GM12892 (cell line): Measurements from ENCODE around the gene GTPBP4.
"Not testable (repeated sequence)": the region's sequence is repeated elsewhere in the genome, so short reads cannot be mapped to it uniquely, and the experiment has no call there.

Source experiments
- DNase-seq: peaks from one replicate; pipeline ENCODE4 v3.0.0; 2011; ENCODE audit not compliant: insufficient read length
- FAIRE-seq: peaks from 2 replicates; lab custom pipeline; 2011; peaks lifted over from hg19 to GRCh38; lab: Jason Lieb, UNC
- POLR2A ChIP-seq: IDR thresholded peaks from 2 replicates; pipeline ENCODE4 v1.6.1; 2011; ENCODE audit warnings: low read depth, low read length, control low read depth
- POLR2AphosphoS5 ChIP-seq: IDR thresholded peaks from 2 replicates; pipeline ENCODE4 v1.6.1; 2011; ENCODE audit warnings: low read depth, low read length, control low read depth
- TAF1 ChIP-seq: IDR thresholded peaks from 2 replicates; pipeline ENCODE4 v1.6.1; 2011; ENCODE audit warnings: low read depth, mild to moderate bottlenecking, control low read depth, low read length, borderline replicate concordance

Gene GTPBP4

GRCh38 chr10:1038769-1039168, 50.5 kb downstream of the GTPBP4 start:
- not testable (repeated sequence) for FAIRE-seq, DNase-seq
- TF ChIP-seq POLR2AphosphoS5 (peak; percentile 66), POLR2A (peak; percentile 47; the same call in 1 of the 2 replicates)

- TF ChIP-seq TAF1 (no peak), POLR2A (no peak), POLR2AphosphoS5 (no peak)
- FAIRE-seq (no peak), DNase-seq (no peak)
These were observed 51.9 kb downstream of the GTPBP4 start for GRCh38 chr10:1040133-1040532.

- no peak for DNase-seq
- TF ChIP-seq POLR2AphosphoS5: no peak
- no peak for TF ChIP-seq TAF1
- TF ChIP-seq POLR2A: no peak
- no peak for FAIRE-seq
These were observed 53.3 kb downstream of the GTPBP4 start for GRCh38 chr10:1041514-1041913.

- DNase-seq: no peak
- FAIRE-seq: peak; percentile 82
- TF ChIP-seq POLR2AphosphoS5 (0 out of 2 replicates have a peak, but pooled peaks have one; percentile 30), POLR2A (peak; percentile 64), TAF1 (no peak)
These were observed 55.3 kb downstream of the GTPBP4 start for GRCh38 chr10:1043532-1043995.

GRCh38 chr10:1044146-1044545, 55.9 kb downstream of the GTPBP4 start:
- DNase-seq (no peak), FAIRE-seq (peak; percentile 5)
- TF ChIP-seq POLR2A: no peak
- TF ChIP-seq TAF1: no peak

GRCh38 chr10:1044964-1045363, 56.7 kb downstream of the GTPBP4 start:
- no peak for DNase-seq
- no peak for TF ChIP-seq TAF1
- TF ChIP-seq POLR2A: no peak
- no peak for TF ChIP-seq POLR2AphosphoS5
- FAIRE-seq: no peak

GRCh38 chr10:1045415-1045814, 57.2 kb downstream of the GTPBP4 start:
- DNase-seq: no peak
- TF ChIP-seq TAF1 (no peak), POLR2AphosphoS5 (no peak), POLR2A (no peak)
- FAIRE-seq: no peak

GRCh38 chr10:1047937-1048336, 59.7 kb downstream of the GTPBP4 start:
- TF ChIP-seq POLR2A (no peak), POLR2AphosphoS5 (no peak), TAF1 (no peak)
- FAIRE-seq: no peak
- no peak for DNase-seq

- FAIRE-seq: no peak
- no peak for DNase-seq
- TF ChIP-seq POLR2AphosphoS5: no peak
- TF ChIP-seq POLR2A: no peak
- no peak for TF ChIP-seq TAF1
These were observed 60.1 kb downstream of the GTPBP4 start for GRCh38 chr10:1048349-1048731.

GRCh38 chr10:1048732-1049424, 60.6 kb downstream of the GTPBP4 start, which contains the start of gene IDI1:
Gene IDI1 (minus strand): TSS chr10:1049119. CDS start chr10:1049003, 116 bp downstream.
- TF ChIP-seq TAF1: peak; percentile 83; the same call in 1 of the 2 replicates
- peak; percentile 95 for TF ChIP-seq POLR2A
- TF ChIP-seq POLR2AphosphoS5: peak; percentile 89
- DNase-seq: peak; percentile 87
- FAIRE-seq: peak; percentile 96

- DNase-seq: no peak
- no peak for FAIRE-seq
- TF ChIP-seq TAF1 (peak; percentile 43; the same call in 1 of the 2 replicates), POLR2A (no peak), POLR2AphosphoS5 (no peak)
These were observed 61.3 kb downstream of the GTPBP4 start for GRCh38 chr10:1049425-1049958.

- no peak for TF ChIP-seq TAF1
- TF ChIP-seq POLR2AphosphoS5: no peak
- no peak for TF ChIP-seq POLR2A
- DNase-seq: no peak
- no peak for FAIRE-seq
These were observed 61.9 kb downstream of the GTPBP4 start for GRCh38 chr10:1050145-1050544.
